DMS79 treated with DMSO at 0.1 percent for 48 hours (cell line): Measurements from ENCODE around the gene NANOS3.
A peak's percentile ranks its signal among the peaks of the same experiment; 100 is the strongest.

Experiments used
- DNase-seq: peaks from one replicate; lab custom pipeline; 2025; lab: John Stamatoyannopoulos, UW

The NANOS3 gene

GRCh38 chr19:13885826-13886365 lies 9.0 kb downstream of the NANOS3 start:
- no peak for DNase-seq

DNA sequence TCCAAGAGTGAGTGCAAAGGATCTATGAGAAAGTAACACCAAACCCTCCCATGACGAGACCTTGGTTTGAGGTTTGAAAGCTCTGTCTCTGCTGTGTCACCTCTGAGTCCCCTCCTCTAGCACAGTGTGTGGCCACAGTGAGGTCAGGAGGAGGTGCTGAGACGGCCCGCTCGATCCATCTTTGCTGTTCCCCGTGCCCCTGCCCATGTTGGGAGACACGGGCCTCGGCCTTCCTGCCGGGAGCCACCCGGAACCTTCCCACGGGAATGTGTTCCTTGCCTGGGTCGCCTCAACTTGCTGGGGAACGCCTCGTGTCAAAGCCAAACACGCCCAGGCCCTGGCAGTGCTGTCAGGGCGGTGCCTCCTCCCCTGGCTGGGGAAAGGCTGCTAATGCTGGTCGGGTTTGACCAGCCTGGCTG lies 10.1 kb downstream of the NANOS3 start:
- DNase-seq, result no peak

DNA sequence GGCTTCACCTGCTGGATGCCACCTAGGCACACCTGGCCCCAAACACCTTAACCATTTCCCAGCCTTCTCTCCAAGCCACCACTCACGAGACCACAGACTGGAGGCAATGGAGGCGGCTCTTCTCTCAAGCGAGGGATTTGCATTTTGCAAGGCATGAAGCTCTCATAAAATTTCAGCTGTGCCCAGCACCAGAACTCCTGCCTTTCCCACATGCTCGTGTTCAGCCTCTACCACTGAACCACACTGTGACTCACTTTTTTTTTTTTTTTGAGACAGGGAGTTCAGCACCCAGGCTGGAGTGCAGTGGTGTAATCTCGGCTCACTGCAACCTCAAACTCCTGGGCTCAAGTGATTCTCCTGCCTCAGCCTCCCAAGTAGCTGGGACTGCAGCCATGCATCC lies 10.6 kb downstream of the NANOS3 start:
- DNase-seq, result no peak

- no peak for DNase-seq
Measured at GRCh38 chr19:13888281-13888680, 11.3 kb downstream of the NANOS3 start.

- no peak for DNase-seq
Measured at GRCh38 chr19:13890136-13890535, 13.2 kb downstream of the NANOS3 start.

DNA sequence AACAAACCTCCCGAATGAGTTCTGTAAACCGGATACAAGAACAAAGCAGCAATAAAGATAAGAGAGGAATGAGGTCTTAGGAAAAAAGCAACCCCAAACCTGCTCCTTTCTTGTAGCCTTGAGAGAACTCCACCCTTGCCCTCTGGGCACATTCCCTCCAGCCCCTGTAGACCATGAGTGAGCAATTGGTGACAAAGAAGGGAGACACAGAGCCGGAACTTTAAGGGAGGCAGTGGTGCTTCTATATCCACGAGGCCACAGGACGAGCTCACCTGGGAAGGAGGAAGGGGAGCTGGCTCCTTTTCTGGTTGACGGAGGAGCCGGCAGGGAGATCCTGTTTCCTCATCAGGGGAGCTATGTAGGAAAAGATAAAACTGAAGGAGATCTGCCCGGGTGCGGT lies 15.9 kb downstream of the NANOS3 start:
- DNase-seq, result no peak

- no peak for DNase-seq
Measured at GRCh38 chr19:13894552-13894951, 17.6 kb downstream of the NANOS3 start.

GRCh38 chr19:13896227-13896626 lies 19.3 kb downstream of the NANOS3 start:
- no peak for DNase-seq

DNA sequence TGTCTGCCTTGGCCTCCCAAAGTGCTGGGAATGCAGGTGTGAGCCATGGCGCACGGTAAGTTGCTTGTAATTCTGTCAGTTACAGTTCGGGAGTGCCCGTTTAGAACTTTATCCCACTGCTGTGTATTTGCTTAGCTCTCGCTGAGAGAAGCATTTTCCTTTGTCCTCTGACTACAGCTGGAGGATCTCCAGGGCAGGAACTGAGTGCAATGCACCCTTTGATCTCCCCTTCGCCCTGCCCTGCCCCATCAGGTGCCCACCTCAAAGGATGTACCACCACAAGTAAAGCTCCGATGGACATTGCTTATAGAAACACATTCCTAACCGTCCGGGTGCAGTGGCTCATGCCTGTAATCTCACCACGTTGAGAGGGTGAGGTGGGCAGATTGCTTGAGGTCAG lies 22.5 kb downstream of the NANOS3 start:
- DNase-seq, result no peak

DNA sequence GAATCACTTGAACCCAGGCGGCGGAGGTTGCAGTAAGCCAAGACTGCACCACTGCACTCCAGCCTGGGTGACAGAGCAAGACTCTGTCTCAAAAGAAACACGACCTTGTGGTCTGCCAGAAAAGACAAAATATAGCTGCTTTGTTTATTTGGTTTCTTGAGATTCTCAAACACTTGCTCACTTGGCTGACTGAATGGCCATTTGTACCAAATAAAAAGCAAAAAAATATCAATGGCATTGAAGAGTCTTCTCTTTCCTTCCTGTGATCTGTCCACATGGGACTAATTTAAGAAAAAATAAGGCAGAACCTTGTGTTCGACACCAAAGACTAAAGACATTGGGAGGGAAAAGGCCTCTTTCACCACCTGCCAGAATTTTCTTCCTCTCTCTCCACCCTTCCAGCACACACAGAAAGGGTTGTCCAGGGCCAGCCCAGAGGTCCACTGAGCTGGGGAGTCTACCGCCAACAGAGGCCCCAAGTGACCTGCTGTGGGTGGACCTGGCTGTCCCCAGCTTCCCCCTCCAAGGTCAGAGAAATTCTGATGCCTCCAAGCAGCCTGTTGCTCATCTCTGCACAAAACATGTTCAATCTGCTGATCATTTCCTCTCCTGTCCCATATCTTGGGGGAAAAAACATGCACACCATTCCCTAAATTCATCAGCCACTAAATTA lies 23.1 kb downstream of the NANOS3 start:
- no peak for DNase-seq

DNA sequence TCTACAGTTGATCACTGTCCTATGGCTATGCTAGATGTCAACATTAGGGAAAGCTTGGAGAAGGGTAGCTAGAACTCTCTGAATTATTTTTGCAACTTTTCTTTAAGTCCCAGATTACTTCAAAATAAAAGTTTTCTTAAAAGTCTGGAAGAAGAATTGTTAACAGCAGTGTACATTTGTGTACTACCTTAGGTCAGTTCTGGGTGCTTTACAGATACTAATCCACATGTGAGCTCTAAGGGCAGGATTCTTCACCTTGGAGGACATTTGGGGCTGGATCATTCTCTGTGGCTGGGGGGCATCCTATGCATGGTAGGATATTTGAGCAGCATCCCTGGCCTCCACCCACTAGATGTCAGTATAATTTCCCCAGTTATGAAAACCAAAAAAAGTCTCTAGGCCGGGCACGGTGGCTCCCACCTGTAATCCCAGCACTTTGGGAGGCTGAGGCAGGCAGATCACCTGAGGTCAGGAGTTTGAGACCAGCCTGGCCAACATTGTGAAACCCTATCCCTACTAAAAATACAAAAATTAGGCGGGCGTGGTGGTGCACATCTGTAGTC lies 26.1 kb downstream of the NANOS3 start:
- no peak for DNase-seq

DNA sequence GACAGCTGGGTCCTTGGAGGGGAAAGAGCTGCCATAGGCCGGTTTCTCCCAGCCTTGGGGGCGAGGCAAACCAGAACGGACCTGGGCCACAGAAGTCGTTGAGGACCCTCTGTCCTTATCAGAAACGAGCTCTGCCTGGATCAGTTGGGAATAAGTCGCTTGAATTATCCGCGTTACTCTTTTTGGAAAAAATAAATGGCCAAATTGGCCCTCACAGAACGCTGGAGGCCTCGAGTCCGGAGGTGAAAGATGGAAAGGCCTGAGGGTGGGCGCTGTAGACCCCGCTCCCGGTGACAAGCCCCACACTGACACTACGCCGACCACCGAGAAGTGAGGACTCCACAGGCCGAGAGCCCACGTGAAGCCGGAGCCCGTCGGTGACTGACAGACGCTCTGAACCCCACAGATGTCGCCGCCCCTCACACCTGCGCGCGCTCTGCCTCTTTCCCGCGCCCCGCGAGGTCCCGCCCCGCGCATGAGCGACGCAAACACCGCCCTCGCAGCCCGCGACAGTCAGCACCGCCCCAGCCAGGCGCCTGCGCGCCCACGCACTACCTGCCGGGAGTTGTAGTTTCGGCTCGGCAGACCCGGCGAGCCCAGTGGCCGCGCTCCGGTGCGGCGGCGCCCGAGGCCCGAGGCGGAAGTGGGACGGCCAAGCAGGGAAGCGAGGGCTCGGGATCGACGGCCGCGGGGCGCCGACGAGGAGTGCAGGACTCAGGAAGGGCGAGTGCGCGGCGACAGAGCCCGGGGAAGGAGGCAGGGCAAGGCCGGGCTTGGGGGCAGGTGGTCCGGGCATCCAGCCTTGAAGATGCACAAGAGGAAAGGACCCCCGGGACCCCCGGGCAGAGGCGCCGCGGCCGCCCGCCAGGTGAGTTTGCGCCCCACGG lies 28.9 kb downstream of the NANOS3 start, which contains the start of the genes BRME1 and CC2D1A:
BRME1 (minus strand) TSS at position 484 of the 887 bp plus-strand sequence. CDS start 1,225 bp downstream, outside the sequence.
CC2D1A (plus strand) TSS at position 568 of the 887 bp plus-strand sequence; CDS start at position 809, 241 bp downstream.
- peak; percentile 91 for DNase-seq

GRCh38 chr19:13906521-13906904 lies 29.6 kb downstream of the NANOS3 start:
- no peak for DNase-seq

GRCh38 chr19:13906910-13907309 lies 30.0 kb downstream of the NANOS3 start:
- no peak for DNase-seq

DNA sequence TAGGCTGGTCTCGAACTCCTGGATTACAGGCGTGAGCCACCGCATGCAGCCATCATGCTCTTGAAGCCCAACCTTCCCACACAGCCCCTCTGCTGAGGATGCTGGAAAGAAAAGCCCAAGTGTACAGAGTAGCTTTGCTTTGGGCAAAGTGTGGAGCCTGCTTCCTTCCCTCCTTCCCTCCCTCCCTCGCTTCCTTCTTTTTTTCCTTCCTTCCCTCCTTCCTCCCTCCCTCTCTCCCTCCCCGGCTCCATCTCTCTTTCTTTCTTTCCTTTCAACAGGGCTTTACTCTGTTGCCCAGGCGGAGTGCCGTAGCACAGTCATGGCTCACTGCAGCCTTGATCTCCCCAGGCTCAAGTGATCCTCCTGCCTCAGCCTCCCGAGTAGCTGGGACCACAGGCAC lies 31.7 kb downstream of the NANOS3 start:
- no peak for DNase-seq

DNA sequence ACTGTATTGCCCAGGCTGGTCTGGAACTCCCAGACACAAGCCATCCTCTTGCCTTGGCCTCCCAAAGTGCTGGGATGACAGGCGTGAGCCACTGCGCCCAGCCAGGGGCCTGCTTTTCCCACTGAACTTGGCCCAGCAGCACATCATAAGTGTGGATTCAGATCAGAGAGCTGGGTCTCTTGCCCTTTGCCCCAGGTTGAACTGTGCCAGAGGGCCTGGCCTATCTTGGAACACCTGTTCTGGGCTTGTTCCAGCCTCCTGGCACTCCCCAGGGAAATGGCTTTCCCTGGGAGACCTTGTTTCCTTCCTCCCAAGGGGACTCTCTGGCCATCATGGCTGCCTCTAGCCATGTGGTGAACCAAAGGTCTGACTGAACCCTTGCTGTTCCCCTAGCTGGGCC lies 32.5 kb downstream of the NANOS3 start:
- DNase-seq, result no peak

GRCh38 chr19:13913352-13913751 lies 36.4 kb downstream of the NANOS3 start:
- DNase-seq, result no peak

- DNase-seq, result no peak
Measured at GRCh38 chr19:13914777-13915176, 37.8 kb downstream of the NANOS3 start.

DNA sequence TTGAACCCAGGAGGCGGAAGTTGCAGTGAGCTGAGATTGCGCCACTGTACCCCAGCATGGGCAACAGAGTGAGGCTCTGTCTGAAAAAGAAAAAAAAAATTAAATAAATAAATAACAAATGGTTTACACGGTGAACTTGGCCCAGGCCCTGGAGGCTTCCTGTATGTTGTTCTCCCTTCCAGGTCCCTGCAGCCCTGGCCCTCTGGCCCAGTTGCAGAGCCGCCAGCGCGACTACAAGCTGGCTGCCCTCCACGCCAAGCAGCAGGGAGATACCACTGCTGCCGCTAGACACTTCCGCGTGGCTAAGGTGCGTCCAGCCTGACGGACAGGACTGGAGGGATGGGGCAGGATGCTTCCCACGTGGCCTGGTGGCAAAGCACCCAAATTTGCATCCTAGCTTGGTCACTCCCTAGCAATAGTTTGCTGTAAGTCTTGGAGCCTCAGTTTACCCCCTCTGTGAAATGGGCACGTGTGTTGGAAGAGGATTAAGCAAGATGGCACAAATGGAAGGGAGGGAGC lies 41.0 kb downstream of the NANOS3 start:
- no peak for DNase-seq

GRCh38 chr19:13918726-13919411 lies 41.9 kb downstream of the NANOS3 start:
- no peak for DNase-seq

GRCh38 chr19:13920524-13920923 lies 43.6 kb downstream of the NANOS3 start:
- no peak for DNase-seq
